HG02938 (cell line): ENCODE data around the gene AGBL5.
"Not testable (repeated sequence)": the region's sequence is repeated elsewhere in the genome, so short reads cannot be mapped to it uniquely, and the experiment has no call there.

Experiments used
- ATAC-seq: cut with Tn5 transposase; IDR thresholded peaks from one replicate; pipeline ENCODE4 v1.9.1; 2021; ENCODE audit warnings: mild to moderate bottlenecking, moderate library complexity; ENCODE audit not compliant: unreplicated experiment

Gene AGBL5

DNA sequence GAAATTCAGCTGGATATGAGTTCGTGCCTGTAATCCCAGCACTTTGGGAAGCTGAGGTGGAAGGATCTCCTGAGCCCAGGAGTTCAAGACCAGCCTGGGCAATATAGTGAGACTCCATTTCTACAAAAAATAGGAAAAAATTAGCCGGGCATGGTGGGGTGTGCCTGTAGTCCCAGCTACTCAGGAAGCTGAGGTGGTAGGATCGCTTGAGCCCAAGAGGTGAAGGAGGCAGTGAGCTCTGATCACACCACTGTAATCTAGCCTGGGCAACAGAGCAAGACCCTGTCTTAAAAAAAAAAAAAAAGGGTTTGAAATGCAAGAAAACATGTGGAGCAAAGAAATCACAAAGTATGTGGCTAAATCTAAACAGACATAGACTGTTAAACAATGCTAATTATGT is 57.6 kb downstream of the AGBL5 start:
- ATAC-seq: no peak

DNA sequence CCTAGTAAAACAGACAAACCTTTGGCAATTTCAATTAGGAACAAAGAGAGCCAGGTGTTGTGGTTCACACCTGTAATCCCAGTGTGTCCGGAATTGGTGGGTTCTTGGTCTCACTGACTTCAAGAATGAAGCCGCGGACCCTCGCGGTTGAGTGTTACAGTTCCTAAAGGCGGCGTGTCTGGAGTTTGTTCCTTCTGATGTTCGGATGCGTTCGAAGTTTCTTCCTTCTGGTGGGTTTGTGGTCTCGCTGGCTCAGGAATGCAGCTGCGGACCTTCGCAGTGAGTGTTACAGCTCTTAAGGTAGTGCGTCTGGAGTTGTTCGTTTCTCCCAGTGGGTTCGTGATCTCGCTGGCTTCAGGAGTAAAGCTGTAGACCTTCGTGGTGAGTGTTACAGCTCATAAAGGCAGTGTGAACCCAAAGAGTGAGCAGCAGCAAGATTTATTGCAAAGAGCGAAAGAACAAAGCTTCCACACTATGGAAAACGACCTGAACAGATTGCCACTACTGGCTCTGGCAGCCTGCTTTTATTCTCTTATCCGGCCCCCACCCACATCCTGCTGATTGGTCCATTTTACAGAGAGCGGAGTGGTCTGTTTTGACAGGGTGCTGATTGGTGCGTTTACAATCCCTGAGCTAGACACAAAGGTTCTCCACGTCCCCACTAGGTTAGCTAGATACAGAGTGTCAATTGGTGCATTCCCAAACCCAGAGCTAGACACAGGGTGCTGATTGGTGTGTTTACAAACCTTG is 59.3 kb downstream of the AGBL5 start:
- not testable (repeated sequence) for ATAC-seq

DNA sequence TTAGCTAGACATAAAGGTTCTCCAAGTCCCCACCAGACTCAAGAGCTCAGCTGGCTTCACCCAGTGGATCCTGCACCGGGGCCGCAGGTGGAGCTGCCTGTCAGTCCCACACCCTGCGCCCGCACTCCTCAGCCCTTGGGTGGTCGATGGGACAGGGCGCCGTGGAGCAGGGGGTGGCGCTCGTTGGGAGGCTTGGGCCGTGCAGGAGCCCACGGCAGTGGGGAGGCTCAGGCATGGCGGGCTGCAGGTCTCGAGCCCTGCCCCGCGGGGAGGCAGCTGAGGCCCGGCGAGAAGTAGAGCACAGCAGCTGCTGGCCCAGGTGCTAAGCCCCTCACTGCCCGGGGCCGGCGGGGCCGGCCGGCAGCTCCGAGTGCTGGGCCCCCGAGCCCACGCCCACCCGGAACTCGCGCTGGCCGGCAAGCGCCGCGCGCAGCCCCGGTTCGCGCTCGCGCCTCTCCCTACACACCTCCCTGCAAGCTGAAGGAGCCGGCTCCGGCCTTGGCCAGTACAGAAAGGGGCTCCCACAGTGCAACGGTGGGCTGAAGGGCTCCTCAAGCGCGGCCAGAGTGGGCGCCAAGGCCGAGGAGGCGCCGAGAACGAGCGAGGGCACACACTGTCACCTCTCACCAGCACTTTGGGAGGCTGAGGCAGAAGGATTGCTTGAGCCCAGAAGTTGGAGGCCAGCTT is 60.1 kb downstream of the AGBL5 start:
- ATAC-seq: not testable (repeated sequence)

DNA sequence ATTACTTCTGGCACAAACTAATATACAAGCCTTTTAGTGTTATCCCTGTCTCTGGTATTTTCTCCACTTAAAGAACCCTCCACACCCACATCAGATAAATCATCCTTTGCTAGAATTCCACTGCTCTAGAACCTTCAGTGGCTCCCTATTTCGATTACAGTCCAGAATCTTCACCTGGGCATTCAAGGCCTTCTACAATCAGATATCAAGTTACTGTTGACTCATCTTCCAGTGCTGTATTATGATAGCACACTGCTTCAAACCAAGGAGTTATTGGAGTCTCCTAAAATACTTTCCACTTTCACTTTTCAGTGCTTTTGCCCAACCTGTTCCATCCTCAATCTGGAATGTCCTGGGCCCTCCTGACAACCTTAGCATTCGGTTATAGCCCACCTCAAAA is 64.1 kb downstream of the AGBL5 start:
- ATAC-seq: no peak

DNA sequence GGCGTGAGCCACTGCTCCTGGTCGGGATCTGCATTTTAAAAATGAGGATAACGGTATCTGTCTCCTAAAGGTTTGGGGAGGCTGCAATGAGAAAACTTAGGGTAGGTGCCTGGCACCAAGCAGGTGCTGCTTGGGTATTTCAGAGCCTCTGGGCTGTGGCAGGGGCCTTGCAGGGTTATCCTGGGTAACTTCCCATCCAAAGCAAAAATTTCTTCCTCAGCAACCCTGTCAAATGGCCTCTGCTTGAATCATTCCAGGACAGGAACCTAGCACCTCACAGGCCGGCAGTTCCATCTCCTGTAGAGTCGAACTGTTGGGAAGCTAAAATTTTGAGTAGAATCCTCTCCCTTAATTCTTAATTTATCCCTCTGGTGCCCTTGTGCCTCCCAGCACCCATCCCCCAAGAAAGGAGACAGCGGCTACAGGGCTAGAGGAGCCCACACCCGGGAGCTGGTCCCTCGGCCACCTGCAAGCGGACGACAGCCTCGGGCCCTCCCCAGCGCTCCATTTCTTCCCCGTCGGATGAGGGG is 66.6 kb downstream of the AGBL5 start:
- no peak for ATAC-seq

DNA sequence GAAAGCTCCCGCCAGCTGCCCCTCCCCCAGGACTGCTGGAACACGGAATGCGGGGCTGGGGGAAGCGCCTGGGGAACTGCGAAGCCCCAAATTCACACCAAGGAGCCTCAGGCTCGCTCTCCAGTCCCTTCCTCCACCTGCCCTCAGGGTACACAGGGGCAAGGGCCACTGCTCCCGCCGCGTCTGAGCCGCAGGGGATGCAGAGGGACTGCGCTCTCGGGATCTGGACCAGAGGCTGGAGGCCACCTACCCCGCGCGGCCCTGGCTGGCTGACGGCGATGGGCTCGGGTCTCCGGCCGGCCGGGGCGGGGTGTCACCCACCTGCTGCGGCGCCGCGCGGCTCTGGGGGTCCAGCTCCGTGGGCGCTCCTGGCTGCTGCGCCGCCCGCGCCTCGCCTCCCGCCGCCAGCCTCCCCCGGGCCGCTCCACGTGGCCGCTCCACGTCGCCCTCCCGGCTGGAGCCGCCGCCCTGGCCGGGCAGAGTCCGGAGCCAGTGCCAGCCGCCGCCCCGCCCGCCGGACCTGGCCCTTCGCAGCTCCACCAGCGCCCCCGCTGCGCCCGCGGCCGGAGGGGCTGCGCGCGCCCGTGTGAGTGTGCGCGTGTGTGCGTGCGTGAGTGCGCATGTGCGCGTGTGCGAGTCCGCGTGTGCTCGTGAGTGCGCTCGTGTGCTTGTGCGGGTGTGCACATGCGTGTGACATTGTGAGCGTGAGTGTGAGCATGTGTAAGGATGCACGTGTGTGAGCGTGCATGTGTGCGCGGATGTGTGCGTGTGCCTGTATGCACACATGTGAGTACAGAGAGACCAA is 67.3 kb downstream of the AGBL5 start, which contains the start of gene CGREF1:
Gene CGREF1, minus strand, starts transcription at position 604 of the 805 bp plus-strand sequence. CDS start 14,762 bp downstream, outside the sequence.
- no peak for ATAC-seq

DNA sequence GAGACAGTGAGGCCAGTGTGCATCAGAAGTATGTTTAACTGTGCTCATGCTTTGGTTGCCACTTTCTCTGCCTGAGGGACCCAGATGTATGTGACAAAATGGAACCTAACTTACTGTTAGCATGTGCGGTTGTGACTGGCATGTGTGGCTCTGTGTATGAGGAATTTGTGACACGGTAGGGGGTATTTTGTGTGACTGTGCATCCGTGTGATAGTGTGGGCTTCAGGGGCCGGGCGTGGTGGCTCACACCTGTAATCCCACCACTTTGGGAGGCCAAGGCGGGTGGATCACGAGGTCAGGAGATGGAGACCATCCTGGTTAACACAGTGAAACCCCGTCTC is 67.8 kb downstream of the AGBL5 start:
- not testable (repeated sequence) for ATAC-seq
